Vagina (tissue), 2 donors: ENCODE results near the gene TCEANC.

Experiments used
- POLR2A ChIP-seq, 2 donors: fragments of 450-650 bp; IDR thresholded peaks; one replicate each; pipeline ENCODE4 v1.6.1; 2017; ENCODE audit warnings: antibody characterized with exemption in 2 of 2, mild to moderate bottlenecking in 2 of 2, moderate library complexity in 2 of 2
- TF ChIP-seq, protein P1 (sequence below), 3 experiments: fragments of 450-650 bp in 2 of 3; fragments of 200-600 bp in 1 of 3; sonication (generic) in 1 of 3; IDR thresholded peaks; one replicate each; pipeline ENCODE4 v1.5.1; 2017 to 2019; ENCODE audit warnings: antibody characterized with exemption in 3 of 3, mild to moderate bottlenecking in 2 of 3, moderate library complexity in 2 of 3

DNA sequence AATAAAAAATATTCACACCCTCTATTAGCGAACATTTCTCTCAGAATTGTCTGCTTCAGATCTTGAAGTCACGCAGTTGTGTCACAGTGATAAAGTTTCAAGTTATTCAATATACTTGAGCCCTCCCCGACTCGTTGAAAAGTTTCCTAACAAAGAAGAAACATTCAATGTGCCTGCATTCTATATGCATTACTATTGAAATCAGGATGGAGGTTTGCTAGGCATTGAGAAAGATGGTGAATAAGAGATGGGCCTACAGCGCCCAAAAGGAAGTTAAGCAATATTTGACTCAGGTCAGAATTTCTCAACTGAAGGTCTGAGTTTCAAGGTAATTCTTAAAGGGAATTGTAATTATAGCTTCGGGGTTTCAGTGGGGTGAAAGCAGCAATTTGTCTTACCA, 6.1 kb downstream of the TCEANC start:
- TF ChIP-seq, protein P1, sequence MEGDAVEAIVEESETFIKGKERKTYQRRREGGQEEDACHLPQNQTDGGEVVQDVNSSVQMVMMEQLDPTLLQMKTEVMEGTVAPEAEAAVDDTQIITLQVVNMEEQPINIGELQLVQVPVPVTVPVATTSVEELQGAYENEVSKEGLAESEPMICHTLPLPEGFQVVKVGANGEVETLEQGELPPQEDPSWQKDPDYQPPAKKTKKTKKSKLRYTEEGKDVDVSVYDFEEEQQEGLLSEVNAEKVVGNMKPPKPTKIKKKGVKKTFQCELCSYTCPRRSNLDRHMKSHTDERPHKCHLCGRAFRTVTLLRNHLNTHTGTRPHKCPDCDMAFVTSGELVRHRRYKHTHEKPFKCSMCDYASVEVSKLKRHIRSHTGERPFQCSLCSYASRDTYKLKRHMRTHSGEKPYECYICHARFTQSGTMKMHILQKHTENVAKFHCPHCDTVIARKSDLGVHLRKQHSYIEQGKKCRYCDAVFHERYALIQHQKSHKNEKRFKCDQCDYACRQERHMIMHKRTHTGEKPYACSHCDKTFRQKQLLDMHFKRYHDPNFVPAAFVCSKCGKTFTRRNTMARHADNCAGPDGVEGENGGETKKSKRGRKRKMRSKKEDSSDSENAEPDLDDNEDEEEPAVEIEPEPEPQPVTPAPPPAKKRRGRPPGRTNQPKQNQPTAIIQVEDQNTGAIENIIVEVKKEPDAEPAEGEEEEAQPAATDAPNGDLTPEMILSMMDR (IDR thresholded peaks at IDR 0.05) = no peak
- no peak for TF ChIP-seq POLR2A (IDR thresholded peaks at IDR 0.05)
